HCT116 (cell line): ENCODE results near the gene ALDH1A1. TPM values are rescaled to one million over a fixed set of nuclear protein-coding genes. Genes with fewer than 3 reads are reported as not detected.

Source experiments
- ATAC-seq: fragments of 200-7000 bp; cut with Tn5 transposase; 2 replicates; pipeline ENCODE4 v1.9.1; 2020; ENCODE audit warnings: mild to moderate bottlenecking, moderate library complexity
- BruUV-seq: library from RNA; stranded (reverse); fragments of 400-500 nt; replicated peaks from 2 replicates; lab custom pipeline; 2021; lab: Mats Ljungman, UMichigan
- CTCF ChIA-PET: fragments of 300-600 bp; sonication (Branson Sonifier 250); formaldehyde crosslinking; loops from one replicate; lab custom pipeline; 2021; ENCODE audit warnings: antibody characterized with exemption; lab: Charles Lee
- POLR2A ChIA-PET: fragments of 300-600, 350-600 bp; sonication (Branson Sonifier 250); formaldehyde crosslinking; loops from one replicate; lab custom pipeline; 2021; ENCODE audit warnings: antibody characterized with exemption; lab: Charles Lee
- RAD21 ChIA-PET, 2 experiments: fragments of 300-600 bp; sonication (Branson Sonifier 250); formaldehyde crosslinking; loops; one replicate each; lab custom pipeline; 2023; ENCODE audit warnings: low total read pairs in 2 of 2; ENCODE audit not compliant: uncharacterized antibody in 2 of 2, unreplicated experiment in 2 of 2, low non-redundant PET in 1 of 2; lab: Charles Lee
- DNase-seq: peaks from one replicate; pipeline ENCODE4 v3.0.0-alpha.2; 2010; ENCODE audit warnings: low read depth, low spot score
- H2AFZ ChIP-seq: fragments of 200-600 bp; shearing (Covaris generic), sonication (generic); 2 replicates; pipeline ENCODE4 v1.6.1; 2017; ENCODE audit warnings: low read depth, mixed run types, mixed read lengths, antibody characterized with exemption, low read length; ENCODE audit not compliant: poor library complexity, severe bottlenecking
- H3K27ac ChIP-seq: 2 replicates; pipeline ENCODE4 v1.5.1; 2012; ENCODE audit warnings: low read depth, low read length
- H3K27me3 ChIP-seq: fragments of 200-600 bp; sonication (generic); 2 replicates; pipeline ENCODE4 v1.6.1; 2016; ENCODE audit warnings: mixed run types, low read length, mixed read lengths; ENCODE audit not compliant: insufficient read depth
- H3K36me3 ChIP-seq, 2 experiments: fragments of 200-500 bp in 1 of 2; fragments of 200-600 bp in 1 of 2; sonication (Bioruptor generic) in 1 of 2; sonication (generic) in 1 of 2; 2 replicates each; pipeline versions ENCODE4 v1.5.1 to v1.6.1; 2014 to 2016; ENCODE audit warnings: low read length in 2 of 2, inconsistent platforms in 1 of 2, mixed read lengths in 1 of 2, mixed run types in 1 of 2; ENCODE audit not compliant: insufficient read depth in 2 of 2, control insufficient read depth in 1 of 2
- H3K4me1 ChIP-seq, 2 experiments: fragments of 200-600 bp in 1 of 2; sonication (generic) in 1 of 2; 2 replicates each; pipeline versions ENCODE4 v1.5.1 to v1.6.1; 2012 to 2017; ENCODE audit warnings: low read length in 2 of 2, inconsistent platforms in 1 of 2, mild to moderate bottlenecking in 1 of 2, mixed read lengths in 1 of 2, mixed run types in 1 of 2, moderate library complexity in 1 of 2; ENCODE audit not compliant: insufficient read depth in 2 of 2, control insufficient read depth in 1 of 2
- H3K4me2 ChIP-seq: fragments of 200-600 bp; sonication (generic); 2 replicates; pipeline ENCODE4 v1.6.1; 2017; ENCODE audit warnings: mixed run types, low read length, mixed read lengths
- H3K4me3 ChIP-seq, 2 experiments: fragments of 200-600 bp in 1 of 2; sonication (generic) in 1 of 2; replicated peaks in 1 of 2; 2 replicates each; pipeline ENCODE4 v1.5.1; 2011 to 2016; ENCODE audit warnings: low read length in 2 of 2, control low read depth in 1 of 2, low read depth in 1 of 2, mild to moderate bottlenecking in 1 of 2, mixed read lengths in 1 of 2, mixed run types in 1 of 2
- H3K79me2 ChIP-seq: fragments of 200-600 bp; sonication (generic); 2 replicates; pipeline ENCODE4 v1.6.1; 2017; ENCODE audit warnings: mild to moderate bottlenecking, mixed run types, low read length, moderate library complexity, mixed read lengths; ENCODE audit not compliant: insufficient read depth
- H3K9ac ChIP-seq: fragments of 200-600 bp; sonication (generic); 2 replicates; pipeline ENCODE4 v1.6.1; 2016; ENCODE audit warnings: low read length, mixed read lengths
- H3K9me2 ChIP-seq: fragments of 200-600 bp; sonication (generic), shearing (Covaris generic); 2 replicates; pipeline ENCODE4 v1.6.1; 2017; ENCODE audit warnings: mixed run types, mild to moderate bottlenecking, moderate library complexity; ENCODE audit not compliant: insufficient read depth
- H3K9me3 ChIP-seq, 2 experiments: fragments of 200-500 bp in 1 of 2; fragments of 200-600 bp in 1 of 2; sonication (Bioruptor generic) in 1 of 2; sonication (generic) in 1 of 2; 2 replicates each; pipeline ENCODE4 v1.6.1; 2014 to 2017; ENCODE audit warnings: low read length in 2 of 2, mixed read lengths in 2 of 2, inconsistent platforms in 1 of 2, low read depth in 1 of 2, mild to moderate bottlenecking in 1 of 2, mixed run types in 1 of 2, moderate library complexity in 1 of 2; ENCODE audit not compliant: control insufficient read depth in 1 of 2, insufficient read depth in 1 of 2
- H4K20me1 ChIP-seq: fragments of 200-600 bp; sonication (generic), shearing (Covaris generic); 2 replicates; pipeline ENCODE4 v1.6.1; 2017; ENCODE audit warnings: mixed run types, mild to moderate bottlenecking, moderate library complexity; ENCODE audit not compliant: insufficient read depth
- CBX3 ChIP-seq: IDR thresholded peaks from 2 replicates; pipeline ENCODE4 v1.6.1; 2012; ENCODE audit warnings: low read depth
- ELF1 ChIP-seq: IDR thresholded peaks from 2 replicates; pipeline ENCODE4 v1.6.1; 2012; ENCODE audit warnings: low read depth, borderline replicate concordance
- EZH2 ChIP-seq: fragments of 200-600 bp; sonication (generic); IDR thresholded peaks from 2 replicates; pipeline ENCODE4 v1.6.1; 2017; ENCODE audit warnings: antibody characterized with exemption, mixed run types
- EZH2phosphoT487 ChIP-seq: fragments of 200-600 bp; IDR thresholded peaks from 2 replicates; pipeline ENCODE4 v1.6.1; 2018; ENCODE audit warnings: antibody characterized with exemption, borderline replicate concordance
- FOSL1 ChIP-seq: IDR thresholded peaks from 2 replicates; pipeline ENCODE4 v1.6.1; 2012; ENCODE audit warnings: low read depth
- JUND ChIP-seq: IDR thresholded peaks from 2 replicates; pipeline ENCODE4 v1.6.1; 2012
- POLR2AphosphoS5 ChIP-seq: IDR thresholded peaks from 2 replicates; pipeline ENCODE4 v1.6.1; 2011; ENCODE audit warnings: mild to moderate bottlenecking, low read depth, low read length, moderate library complexity
- RAD21 ChIP-seq: IDR thresholded peaks from 2 replicates; pipeline ENCODE4 v1.6.1; 2012; ENCODE audit warnings: low read depth, mild to moderate bottlenecking
- REST ChIP-seq: IDR thresholded peaks from 2 replicates; pipeline ENCODE4 v1.6.1; 2012; ENCODE audit warnings: low read depth
- SP1 ChIP-seq: IDR thresholded peaks from 2 replicates; pipeline ENCODE4 v1.6.1; 2012; ENCODE audit warnings: low read depth
- SRF ChIP-seq: IDR thresholded peaks from 2 replicates; pipeline ENCODE4 v1.6.1; 2012; ENCODE audit warnings: low read depth
- TCF7L2 ChIP-seq: IDR thresholded peaks from 2 replicates; pipeline ENCODE4 v1.7.0; 2011; ENCODE audit warnings: borderline replicate concordance, inconsistent platforms; ENCODE audit not compliant: insufficient read depth, insufficient read length; ENCODE audit errors: extremely low read depth
- YY1 ChIP-seq: IDR thresholded peaks from 2 replicates; pipeline ENCODE4 v1.6.1; 2011; ENCODE audit warnings: low read length, low read depth, moderate library complexity, mild to moderate bottlenecking; ENCODE audit not compliant: insufficient replicate concordance; ENCODE audit errors: extremely low read depth
- ZNF274 ChIP-seq: fragments of 200-500 bp; sonication (Bioruptor generic); IDR thresholded peaks from 2 replicates; pipeline ENCODE4 v1.6.1; 2014; ENCODE audit warnings: mild to moderate bottlenecking, low read depth, low read length, inconsistent platforms
- intact Hi-C: fragments of 100-400 bp; cut with micrococcal nuclease; formaldehyde crosslinking; loops from 2 replicates; pipeline ENCODE4 v1.10.0; 2022
- total RNA-seq: library from RNA; stranded (reverse); gene quantifications from one replicate; pipeline ENCODE4 v1.2.1, GENCODE V29; 2021; ENCODE audit not compliant: unreplicated experiment
- TF ChIP-seq, protein P1 (sequence below): IDR thresholded peaks from 2 replicates; pipeline ENCODE4 v1.6.1; 2012

Gene ALDH1A1
- total RNA-seq, 1 experiment from 2014 or later = 0.44 TPM

DNA sequence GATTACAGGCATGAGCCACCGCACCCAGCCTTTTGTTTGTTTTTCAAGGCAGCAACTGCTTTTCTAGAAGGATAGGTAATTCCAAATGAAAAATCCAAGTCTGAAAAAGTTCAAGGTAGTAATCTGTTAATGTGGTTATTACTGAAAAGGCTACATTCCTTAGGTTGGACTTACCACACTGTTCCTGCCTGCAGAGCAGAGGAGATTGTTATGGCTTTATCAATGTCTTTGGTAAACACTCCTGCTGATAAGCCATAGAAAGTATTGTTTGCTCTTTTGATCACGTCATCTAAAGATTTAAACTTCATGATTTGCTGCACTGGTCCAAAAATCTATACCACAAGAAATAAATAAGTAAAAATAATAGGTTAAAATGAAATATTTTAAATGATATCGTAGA lies 43.4 kb downstream of the ALDH1A1 start:
- no peaks in the 10 kb centered on the region for H3K4me1 ChIP-seq
- no peaks in the 10 kb centered on the region for H3K36me3 ChIP-seq
- POLR2A ChIA-PET = no interaction called here
- H4K20me1 ChIP-seq = no peaks in the 10 kb centered on the region
- no peak overlapping the region for H3K4me2 ChIP-seq
- H3K9ac ChIP-seq = no peak overlapping the region
- H3K9me2 ChIP-seq = 0 out of 2 replicates have a peak, but pooled peaks cover 3% of the 10 kb centered on the region
- ATAC-seq (no peak), DNase-seq (no peak)
- H3K27me3 ChIP-seq = no peaks in the 10 kb centered on the region
- no peak overlapping the region for H3K27ac ChIP-seq
- TF ChIP-seq, protein P1, sequence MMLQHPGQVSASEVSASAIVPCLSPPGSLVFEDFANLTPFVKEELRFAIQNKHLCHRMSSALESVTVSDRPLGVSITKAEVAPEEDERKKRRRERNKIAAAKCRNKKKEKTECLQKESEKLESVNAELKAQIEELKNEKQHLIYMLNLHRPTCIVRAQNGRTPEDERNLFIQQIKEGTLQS = no peak
- TF ChIP-seq RAD21 (no peak), EZH2phosphoT487 (no peak), ZNF274 (no peak), FOSL1 (no peak), SP1 (no peak), ELF1 (no peak), REST (no peak), EZH2 (no peak), SRF (no peak), POLR2AphosphoS5 (no peak), TCF7L2 (no peak), YY1 (no peak), CBX3 (no peak), JUND (no peak)
- intact Hi-C loops = no loop called here
- H3K9me3 ChIP-seq = no peaks in the 10 kb centered on the region
- no peak overlapping the region for H3K4me3 ChIP-seq
- H3K79me2 ChIP-seq = no peaks in the 10 kb centered on the region
- H2AFZ ChIP-seq = no peak overlapping the region
- RAD21 ChIA-PET = no interaction called here
- CTCF ChIA-PET = no interaction called here
- BruUV-seq = no TSS peak
